IPS DF 4.7 (cell line): ENCODE measurements around the gene GPAM.

ENCODE experiments used
- DNase-seq: peaks from one replicate; pipeline ENCODE4 v3.0.0-alpha.2; 2013; ENCODE audit warnings: low spot score; ENCODE audit errors: extremely low read depth

The GPAM gene

DNA sequence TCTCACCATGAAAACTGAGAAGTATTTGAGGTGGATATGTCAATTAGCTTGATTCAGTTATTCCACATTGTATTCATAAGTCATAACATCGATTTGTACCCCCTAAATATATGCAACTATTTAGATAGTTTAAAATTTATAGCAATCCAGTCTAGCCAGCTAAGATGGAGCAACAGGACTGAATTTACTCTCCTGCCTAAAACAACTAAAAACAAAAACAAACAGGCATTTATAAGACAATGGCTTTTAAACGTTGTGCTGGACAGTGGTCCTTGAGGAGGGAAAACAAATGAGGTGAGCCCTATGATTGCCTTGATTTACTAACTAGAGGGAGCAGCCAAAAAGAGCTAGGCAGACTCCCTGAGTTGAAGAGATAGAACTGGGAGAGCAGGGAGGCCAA, 814 bp upstream of the GPAM start:
- DNase-seq, result no peak

DNA sequence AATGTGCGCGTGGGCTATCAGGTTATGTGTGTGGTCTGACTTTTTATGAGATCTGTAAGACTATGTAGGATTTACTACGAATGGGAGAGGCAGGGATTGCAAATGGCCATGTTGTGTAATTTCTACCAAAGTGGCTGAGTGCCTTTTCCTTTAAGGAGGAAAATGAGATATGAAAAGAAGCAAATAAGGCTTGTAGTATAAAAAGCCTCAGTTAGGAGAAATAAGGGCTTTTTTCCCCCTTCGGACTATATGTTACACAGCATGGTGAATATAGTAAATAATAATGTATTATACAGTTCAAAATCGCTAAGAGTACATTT, 447 bp upstream of the GPAM start:
- DNase-seq, result no peak

DNA sequence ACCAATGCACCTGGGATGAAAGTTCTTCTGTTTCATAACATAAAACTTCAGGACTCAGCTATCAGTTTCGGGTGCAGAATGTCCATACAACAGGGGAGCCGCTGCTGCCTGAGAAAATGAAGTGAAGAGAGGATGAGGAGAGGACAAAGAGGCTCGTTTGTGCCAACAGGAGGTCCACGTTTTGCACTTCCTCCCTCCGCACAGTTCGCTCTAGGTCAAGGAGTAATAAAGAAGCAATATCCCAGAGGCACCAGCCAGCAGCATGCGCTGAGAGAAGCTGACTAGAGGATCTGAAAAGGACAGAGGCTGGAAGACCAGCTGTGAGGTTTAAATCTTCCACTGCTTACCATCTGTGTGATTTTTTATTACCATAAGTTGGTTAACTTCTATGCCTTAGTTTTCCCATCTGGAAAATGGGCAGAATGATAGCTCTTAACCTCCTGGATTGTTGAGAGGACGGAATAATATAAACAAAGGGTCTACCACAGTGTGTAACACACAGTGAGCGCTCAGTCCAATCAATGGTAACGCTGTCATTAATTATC, 709 bp downstream of the GPAM start:
- DNase-seq, result no peak

DNA sequence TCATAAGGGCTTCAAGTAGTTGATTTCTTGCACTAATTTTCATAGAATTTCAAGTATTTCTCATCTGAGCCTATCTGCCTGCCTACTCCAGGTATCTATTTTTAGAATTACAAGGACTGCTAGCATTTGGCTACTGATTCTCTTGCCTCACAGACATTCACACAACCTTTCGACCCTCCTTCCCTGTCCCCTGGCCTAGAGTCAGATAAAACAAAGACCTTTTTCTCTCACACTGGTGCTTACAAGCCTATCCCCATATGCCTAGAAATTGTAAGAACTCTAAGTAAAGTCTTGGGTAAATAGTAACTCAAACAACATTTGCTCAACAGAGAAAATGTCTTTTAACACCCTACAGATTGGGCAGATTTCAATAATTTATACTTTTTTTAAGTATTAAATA, 6.3 kb downstream of the GPAM start:
- no peak for DNase-seq

DNA sequence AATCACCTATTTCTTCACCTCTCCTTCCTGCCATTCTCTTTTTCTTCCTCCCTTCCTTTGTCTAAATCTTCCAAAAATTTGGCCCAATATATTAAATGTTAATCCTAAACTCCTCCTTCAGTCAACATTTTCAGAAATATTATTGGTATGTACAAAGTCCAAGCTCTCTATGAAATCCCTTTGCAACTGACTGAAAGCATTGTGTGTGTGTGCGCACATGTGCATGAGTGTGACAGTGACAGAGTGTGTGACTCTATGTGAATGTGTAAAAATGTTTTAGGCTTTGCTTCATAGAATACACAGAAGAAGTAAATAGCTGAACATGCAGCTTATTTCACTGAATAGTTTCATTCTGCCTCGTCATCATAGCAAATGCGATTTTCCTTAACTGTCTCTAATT, 7.0 kb downstream of the GPAM start:
- DNase-seq, result no peak

- no peak for DNase-seq
Observed at GRCh38 chr10:112175409-112175808, 8.2 kb downstream of the GPAM start.

DNA sequence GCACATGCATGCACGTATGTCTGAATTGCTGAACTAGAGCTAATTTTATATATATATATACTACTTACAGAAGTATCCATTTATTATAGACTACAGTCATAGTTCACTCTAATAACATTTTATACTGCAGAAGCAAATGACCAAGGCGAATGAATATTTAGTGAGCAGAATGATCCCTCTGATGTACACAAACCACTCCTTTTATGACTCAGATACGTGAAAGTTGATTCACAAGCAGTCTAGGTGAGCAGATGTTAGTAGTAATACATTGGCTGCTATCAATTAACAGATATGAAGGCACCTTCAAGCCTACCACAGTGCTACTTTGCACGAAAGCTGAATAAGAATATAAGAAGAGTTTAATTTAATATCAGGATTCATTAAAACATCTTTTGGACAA, 10.4 kb downstream of the GPAM start:
- DNase-seq, result no peak

DNA sequence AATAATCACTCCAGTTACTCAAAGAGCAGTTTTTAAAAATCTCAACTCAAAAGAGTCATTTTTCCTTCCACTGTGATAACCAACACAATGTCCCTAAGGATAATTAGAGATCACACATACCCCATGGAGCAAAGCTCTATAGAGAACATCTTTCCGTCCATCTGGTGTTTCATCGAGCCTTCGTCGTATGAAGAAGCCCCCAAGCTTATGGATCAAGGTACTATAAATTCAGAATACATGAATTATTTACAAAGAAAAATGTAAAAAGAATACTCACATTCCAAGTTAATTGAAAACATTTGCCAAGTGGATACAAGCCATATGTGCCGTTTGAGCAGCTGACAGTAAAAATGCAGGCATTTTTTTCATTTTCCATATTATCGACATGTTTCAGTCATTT, 14.8 kb downstream of the GPAM start:
- DNase-seq, result no peak

DNA sequence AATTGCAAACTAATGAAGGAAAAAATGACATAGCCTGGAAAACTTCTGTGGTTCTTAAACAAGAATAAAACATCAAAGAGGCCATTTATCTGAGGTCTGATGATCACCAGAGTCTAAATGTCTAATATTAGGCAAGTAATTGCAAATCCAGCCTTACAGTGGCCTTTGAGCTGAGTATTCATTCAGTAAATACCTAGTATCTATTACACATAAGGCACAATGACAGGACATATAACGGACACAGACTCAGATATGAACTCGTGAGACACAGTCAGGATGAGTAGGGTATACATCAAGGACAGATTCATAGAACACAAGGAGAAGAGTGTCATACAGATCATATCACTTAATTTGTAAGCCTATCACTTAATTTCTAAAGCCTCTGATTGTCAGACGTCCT, 16.8 kb downstream of the GPAM start:
- no peak for DNase-seq

- no peak for DNase-seq
Observed at GRCh38 chr10:112161757-112162518, 21.6 kb downstream of the GPAM start.

DNA sequence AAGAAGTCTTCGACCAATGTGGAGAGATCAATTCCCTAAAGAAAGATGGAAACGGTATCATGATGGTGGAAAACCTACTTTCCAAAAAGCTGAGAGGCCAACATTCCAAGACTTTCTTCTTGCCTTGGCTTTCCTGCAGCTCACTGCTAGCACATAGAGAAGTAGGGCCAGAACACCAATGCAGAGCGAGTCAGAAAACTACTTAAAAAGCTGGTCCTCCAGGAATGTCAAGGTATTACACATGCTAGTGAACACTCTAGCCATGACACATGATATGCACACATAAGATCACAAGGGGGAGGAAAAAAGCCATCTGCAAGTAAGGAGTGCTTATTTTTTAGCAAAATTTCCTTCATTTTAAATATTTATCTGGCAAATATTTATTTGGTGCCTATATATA, 22.7 kb downstream of the GPAM start:
- DNase-seq, result no peak

DNA sequence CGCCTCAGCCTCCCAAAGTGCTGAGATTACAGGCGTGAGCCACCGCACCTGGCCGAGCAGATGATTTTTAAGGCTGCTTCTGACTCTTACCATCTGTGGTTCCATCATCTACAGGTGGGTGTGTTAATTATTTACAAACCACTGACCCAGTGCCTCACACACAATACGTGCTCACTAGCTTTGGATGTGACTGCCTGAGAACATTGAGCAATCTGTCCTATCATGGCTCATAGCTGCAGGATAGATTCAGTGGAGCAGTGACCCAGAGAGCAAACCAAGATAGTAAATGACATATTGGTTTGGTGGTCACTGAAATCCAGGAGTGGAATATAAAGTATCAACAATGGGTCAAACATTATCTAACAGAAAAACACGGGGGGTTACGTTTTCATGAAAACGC, 24.1 kb downstream of the GPAM start:
- no peak for DNase-seq

DNA sequence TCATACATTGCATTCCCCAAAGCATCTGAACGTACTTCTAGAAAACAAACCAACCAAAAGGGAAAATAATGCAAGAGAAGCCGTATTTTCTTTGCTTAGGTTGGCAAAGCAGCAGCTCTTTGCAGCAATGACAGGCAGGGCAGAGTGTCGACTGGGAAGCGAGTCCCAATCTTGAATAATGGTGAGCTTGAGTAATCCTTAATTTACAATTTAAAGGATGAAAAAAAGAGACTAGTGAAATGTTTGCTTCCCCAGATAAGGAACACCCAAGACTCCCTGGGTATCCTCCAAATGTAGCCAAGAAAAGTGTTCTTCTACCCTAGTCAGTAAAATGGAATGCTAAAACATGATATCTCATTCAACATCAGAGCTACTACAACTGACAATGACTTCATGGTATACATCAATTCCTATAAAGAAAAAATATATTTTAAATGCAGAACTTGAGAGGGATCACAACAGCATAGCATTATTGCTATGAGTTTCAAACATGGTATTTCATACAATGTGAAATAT, 32.0 kb downstream of the GPAM start:
- DNase-seq, result no peak

DNA sequence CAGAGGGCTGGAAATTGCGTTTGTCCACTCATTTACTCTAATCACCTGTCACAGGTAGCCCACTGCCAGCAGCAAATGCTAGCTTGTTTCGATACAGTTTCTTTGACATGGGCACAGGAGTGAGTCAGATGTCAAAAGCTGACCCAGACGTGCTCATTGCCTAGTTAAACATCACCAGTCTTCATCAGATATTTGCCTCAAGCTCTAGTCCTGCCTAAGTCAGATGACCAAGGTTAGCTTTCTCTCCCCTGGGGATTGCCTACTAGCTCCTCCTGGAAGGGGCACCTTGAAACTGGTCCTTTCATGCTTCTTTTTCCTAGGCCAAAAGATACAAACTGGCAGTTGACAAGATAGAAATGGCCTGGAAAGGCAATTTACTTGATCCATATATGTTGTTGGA, 35.2 kb downstream of the GPAM start:
- DNase-seq, result no peak

- DNase-seq, result no peak
Observed at GRCh38 chr10:112146799-112147198, 36.8 kb downstream of the GPAM start.

DNA sequence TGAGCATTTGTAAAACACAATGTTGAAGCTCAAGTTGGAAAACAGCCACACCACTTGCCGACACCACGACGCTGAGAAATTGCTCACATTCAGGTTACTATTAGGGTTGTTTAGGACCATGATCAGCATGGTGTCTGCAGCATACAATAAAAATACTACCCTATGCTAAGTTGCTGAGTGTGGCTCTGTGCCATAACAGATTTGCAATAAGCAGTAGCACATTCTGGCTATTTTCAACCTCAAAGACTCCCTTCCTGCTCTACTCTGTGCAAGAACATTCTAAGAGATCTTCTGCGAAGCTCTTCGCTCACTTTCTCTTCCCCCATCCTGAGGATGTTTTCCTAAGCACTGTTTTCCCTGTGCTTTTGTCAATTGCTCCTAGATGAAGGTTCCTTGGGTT, 38.3 kb downstream of the GPAM start:
- no peak for DNase-seq

DNA sequence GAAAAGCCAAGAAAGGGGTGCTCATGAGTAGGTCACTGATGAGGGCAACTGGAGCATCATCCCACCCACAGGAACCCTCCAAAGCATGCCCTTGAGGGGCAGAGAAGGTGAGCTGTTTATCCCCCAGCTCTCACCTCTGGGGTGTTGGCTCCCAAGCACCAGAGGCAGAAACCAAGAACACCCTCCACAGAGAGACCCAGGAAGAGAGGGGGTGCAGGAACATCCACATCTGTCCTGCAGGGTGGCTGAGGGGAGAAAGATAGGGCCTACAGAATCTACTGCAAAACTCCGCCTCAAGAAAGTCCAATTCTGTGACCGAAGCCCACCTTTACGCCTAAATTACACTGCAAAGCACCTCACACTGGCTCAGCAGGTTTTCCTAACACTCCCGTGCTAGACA, 40.1 kb downstream of the GPAM start:
- no peak for DNase-seq

GRCh38 chr10:112141292-112141691, 42.3 kb downstream of the GPAM start:
- DNase-seq, result no peak

DNA sequence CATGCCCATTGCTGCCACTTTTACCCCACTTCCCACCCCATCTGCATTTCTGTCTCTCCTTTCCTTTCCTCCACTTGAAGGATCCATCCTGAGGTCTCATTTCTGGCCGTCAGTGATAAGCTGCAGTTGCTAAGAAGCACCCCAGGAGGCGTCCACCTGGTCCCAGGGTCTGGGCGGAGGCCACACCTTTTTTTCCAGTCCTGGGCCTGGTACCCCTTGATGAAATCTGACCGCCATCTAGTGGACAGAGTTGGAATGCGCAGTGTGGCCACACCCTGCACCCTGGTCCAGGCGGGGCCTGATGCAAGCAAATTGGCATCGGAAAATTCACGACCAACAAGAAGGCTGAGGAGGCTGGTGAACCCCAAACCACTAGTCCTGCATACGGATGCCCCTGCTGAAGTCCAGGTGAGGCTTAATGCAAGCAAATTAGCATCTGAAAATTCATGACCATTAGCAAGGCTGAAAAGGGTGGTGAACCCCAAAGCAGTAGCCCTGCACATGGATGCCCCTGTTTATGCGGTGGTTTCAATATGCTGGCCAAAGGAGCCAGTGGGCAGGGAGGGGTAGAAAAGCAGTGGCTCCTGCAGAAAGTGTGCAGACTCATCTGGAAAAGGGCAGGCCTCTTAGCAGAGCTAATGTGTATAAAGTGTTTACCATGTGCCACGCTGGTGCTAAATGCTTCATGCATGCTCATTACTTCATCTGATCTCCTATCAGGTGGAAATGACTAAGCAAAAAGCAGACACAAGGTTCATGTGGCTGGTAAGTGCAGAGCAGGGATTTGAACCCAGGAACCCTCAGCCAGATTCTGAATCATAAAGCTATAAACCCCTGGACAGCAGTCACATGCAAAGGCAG, 43.2 kb downstream of the GPAM start:
- peak; percentile 68 for DNase-seq

DNA sequence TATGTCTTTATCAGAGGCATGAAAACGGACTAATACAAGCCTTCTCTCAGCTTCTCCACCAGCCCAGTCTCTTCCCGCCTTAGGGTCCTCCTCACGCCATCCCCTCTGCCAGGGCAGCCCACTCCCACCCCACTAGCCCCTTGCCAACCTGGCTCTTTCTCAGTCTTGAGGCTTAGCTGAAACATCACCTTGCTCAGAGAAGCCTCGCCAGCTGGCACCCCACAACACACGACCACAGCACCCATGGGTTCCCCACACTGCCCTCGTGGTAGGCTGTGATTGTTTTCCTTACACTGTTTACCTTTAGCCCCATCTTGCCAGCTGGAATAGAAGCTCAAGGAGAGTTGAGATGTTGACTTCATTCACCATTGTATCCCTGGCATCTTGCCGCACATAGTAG, 44.4 kb downstream of the GPAM start:
- no peak for DNase-seq

- peak; percentile 51 for DNase-seq
Observed at GRCh38 chr10:112137154-112137987, 46.2 kb downstream of the GPAM start.
